Gastroesophageal sphincter (tissue), 4 donors: Measurements from ENCODE around the gene SLC35B2. TPM values are rescaled to one million over a fixed set of nuclear protein-coding genes. Genes with fewer than 3 reads are reported as not detected.

ENCODE experiments used
- ATAC-seq: fragments of 150-250 bp; one replicate; pipeline ENCODE4 v1.9.1; 2016; ENCODE audit warnings: mild to moderate bottlenecking, moderate library complexity
- H3K27ac ChIP-seq, 4 donors: fragments of 200-600 bp; sonication (generic) in 3 of 4; 1 replicate in 3 of 4; 2 replicates in 1 of 4; pipeline ENCODE4 v1.5.1; 2016 to 2019
- H3K27me3 ChIP-seq: fragments of 200-600 bp; sonication (generic); one replicate; pipeline ENCODE4 v1.5.1; 2019
- H3K36me3 ChIP-seq, 2 donors: fragments of 200-600 bp; sonication (generic); one replicate each; pipeline ENCODE4 v1.5.1; 2019; ENCODE audit warnings: control low read depth in 1 of 2
- H3K4me1 ChIP-seq, 3 donors: fragments of 200-600 bp; sonication (generic); 1 replicate in 2 of 3; 2 replicates in 1 of 3; pipeline ENCODE4 v1.5.1; 2016 to 2019; ENCODE audit warnings: control low read depth in 2 of 3
- H3K4me3 ChIP-seq, 2 donors: fragments of 200-600 bp; sonication (generic); one replicate each; pipeline ENCODE4 v1.5.1; 2019; ENCODE audit warnings: mild to moderate bottlenecking in 1 of 2, moderate library complexity in 1 of 2
- H3K9me3 ChIP-seq, 3 donors: fragments of 200-600 bp; sonication (generic); one replicate each; pipeline ENCODE4 v1.5.1; 2017 to 2019; ENCODE audit warnings: control low read depth in 2 of 3
- EP300 ChIP-seq: sonication (generic); formaldehyde crosslinking; IDR thresholded peaks from one replicate; pipeline ENCODE4 v1.6.1; 2017; ENCODE audit warnings: antibody characterized with exemption, mild to moderate bottlenecking
- POLR2A ChIP-seq, 2 donors: fragments of 450-650 bp; IDR thresholded peaks; one replicate each; pipeline ENCODE4 v1.6.1; 2017; ENCODE audit warnings: antibody characterized with exemption in 2 of 2, mild to moderate bottlenecking in 2 of 2, moderate library complexity in 1 of 2
- POLR2AphosphoS5 ChIP-seq: sonication (generic); formaldehyde crosslinking; IDR thresholded peaks from one replicate; pipeline ENCODE4 v1.6.1; 2017; ENCODE audit warnings: antibody characterized with exemption
- WGBS, 2 donors: methylation state at CpG; one replicate each; pipeline ENCODE4 v1.1.5; 2018; ENCODE audit warnings: low coverage in 1 of 2; 5-methylcytosine and 5-hydroxymethylcytosine counted together
- total RNA-seq, 4 donors: library from RNA; depleted of rRNA; stranded (reverse); fragments of >200 nt; gene quantifications; one replicate each; pipeline ENCODE4 v1.1.0, GENCODE V29; 2016
- TF ChIP-seq, protein P1 (sequence below), 4 experiments: fragments of 200-600 bp in 2 of 4; fragments of 450-650 bp in 2 of 4; sonication (generic) in 1 of 4; IDR thresholded peaks; one replicate each; pipeline ENCODE4 v1.5.1; 2017 to 2019; ENCODE audit warnings: antibody characterized with exemption in 4 of 4, mild to moderate bottlenecking in 2 of 4, moderate library complexity in 2 of 4

SLC35B2 gene
- total RNA-seq, 4 donors from 2014 or later, result 21.3 to 34.0 (median 25.6) TPM

DNA sequence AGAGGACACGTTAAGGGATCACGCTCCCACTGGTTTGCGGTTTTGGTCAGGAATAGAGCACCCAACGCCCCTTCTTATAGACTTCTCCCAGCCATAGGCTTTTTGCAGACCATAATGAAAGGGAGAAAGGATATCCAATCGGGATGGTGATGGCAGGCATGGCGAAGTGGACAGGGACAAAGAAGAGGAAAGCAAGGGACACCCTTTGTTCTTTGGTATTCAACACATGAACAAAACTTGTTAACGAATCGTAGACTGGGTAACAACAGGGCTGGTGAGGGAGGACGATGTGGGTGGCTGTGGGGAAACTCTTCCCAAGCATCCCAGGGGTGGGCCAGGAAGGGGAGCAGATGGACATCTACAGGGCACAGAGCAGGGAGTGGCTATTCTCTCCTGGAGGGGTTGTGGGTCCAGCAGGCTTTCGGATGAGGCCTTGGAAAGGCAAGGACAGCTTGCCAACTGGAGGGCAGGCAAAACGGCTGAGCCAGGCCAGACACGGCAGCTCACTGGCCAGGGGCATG is 11.9 kb downstream of the SLC35B2 start:
- Histone ChIP-seq H3K27ac (peak overlapping the region; percentile 87 to 100 (median 98)), H3K27me3 (no peaks in the 10 kb centered on the region), H3K4me1 (peaks cover 0 to 38% (median 18%) of the 10 kb centered on the region in 3 donors), H3K9me3 (no peaks in the 10 kb centered on the region), H3K36me3 (peaks cover 0 to 22% of the 10 kb centered on the region in 2 donors), H3K4me3 (peak overlapping the region; percentile 63 to 79)
- WGBS, 2 donors, result 52 to 71% methylated on average over 4 to 6 of the region's 12 CpGs
- no peak for ATAC-seq
- TF ChIP-seq POLR2AphosphoS5, result no peak
- TF ChIP-seq POLR2A (IDR thresholded peaks at IDR 0.05), result no peak
- no peak for TF ChIP-seq EP300
- TF ChIP-seq, protein P1, sequence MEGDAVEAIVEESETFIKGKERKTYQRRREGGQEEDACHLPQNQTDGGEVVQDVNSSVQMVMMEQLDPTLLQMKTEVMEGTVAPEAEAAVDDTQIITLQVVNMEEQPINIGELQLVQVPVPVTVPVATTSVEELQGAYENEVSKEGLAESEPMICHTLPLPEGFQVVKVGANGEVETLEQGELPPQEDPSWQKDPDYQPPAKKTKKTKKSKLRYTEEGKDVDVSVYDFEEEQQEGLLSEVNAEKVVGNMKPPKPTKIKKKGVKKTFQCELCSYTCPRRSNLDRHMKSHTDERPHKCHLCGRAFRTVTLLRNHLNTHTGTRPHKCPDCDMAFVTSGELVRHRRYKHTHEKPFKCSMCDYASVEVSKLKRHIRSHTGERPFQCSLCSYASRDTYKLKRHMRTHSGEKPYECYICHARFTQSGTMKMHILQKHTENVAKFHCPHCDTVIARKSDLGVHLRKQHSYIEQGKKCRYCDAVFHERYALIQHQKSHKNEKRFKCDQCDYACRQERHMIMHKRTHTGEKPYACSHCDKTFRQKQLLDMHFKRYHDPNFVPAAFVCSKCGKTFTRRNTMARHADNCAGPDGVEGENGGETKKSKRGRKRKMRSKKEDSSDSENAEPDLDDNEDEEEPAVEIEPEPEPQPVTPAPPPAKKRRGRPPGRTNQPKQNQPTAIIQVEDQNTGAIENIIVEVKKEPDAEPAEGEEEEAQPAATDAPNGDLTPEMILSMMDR (IDR thresholded peaks at IDR 0.05), result no peak

DNA sequence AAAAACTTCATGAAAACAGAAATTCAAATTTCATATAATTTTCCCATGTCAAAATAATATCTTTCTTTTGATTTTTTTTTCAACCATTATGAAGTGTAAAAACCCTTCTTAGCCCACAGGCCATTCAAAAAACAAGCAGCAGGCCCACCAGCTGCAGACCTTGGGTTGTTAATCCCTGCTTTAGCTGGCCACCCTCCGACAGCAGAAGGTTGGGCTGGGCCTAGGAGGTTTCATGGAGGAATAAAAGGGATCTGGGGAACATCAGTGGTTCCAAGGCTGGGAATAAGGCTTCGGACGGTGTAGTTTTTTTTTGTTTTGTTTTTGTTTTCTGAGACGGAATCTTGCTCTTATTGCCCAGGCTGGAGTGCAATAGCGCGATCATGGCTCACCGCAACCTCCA is 14.0 kb downstream of the SLC35B2 start:
- Histone ChIP-seq H3K36me3 (peaks cover 0 to under 1% of the 10 kb centered on the region in 2 donors), H3K4me3 (no peak overlapping the region)
- WGBS, 2 donors, result 78 to 81% methylated on average over 6 to 7 of the region's 7 CpGs

DNA sequence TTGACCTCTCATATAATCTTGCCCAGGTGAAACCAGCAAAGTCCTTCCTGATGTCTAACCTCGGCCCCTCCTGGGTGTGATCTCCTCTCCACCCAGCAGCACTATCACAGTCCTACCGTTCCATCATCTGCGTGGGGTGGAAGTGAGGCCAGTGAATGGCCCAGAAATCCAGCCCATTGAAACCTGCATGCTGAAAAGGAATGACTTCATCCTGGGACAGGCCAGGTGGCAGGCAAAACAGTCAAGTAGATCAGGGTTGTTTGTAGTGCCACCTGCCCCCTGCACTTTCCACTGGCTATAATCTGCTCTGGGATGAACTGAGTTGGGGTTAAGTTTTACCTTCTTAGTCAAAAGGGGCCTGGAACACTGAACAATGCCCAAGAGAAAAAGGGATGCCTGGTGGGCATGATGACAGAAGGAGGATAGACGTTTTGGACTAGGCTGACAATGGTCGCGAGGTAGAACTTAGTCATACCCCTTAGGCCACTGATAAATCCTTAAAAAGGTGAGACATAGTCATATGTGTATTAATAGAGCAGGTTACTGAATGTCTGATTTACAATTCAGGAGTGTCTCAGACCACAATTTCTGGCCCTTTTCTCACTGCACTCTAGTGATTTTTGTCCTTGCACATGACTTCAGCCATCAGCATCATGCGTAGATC is 18.5 kb downstream of the SLC35B2 start:
- Histone ChIP-seq H3K36me3 (no peaks in the 10 kb centered on the region), H3K27ac (peak overlapping the region in 3 of 4 donors; percentile 98 to 99 (median 99)), H3K27me3 (no peaks in the 10 kb centered on the region), H3K4me3 (no peak overlapping the region), H3K4me1 (peaks cover 15 to 48% (median 34%) of the 10 kb centered on the region in 3 donors), H3K9me3 (no peaks in the 10 kb centered on the region)
- 63 to 85% methylated on average over 4 to 7 of the region's 7 CpGs for WGBS, 2 donors
- TF ChIP-seq EP300 (no peak), POLR2A (IDR thresholded peaks at IDR 0.05) (no peak), POLR2AphosphoS5 (no peak)
- TF ChIP-seq, protein P1 (IDR thresholded peaks at IDR 0.05), result no peak
- no peak for ATAC-seq

More for the DNA sequence above, 14.0 kb downstream of the SLC35B2 start:
- TF ChIP-seq, protein P1 (IDR thresholded peaks at IDR 0.05), result no peak
- TF ChIP-seq POLR2A (IDR thresholded peaks at IDR 0.05), result no peak
- no peak for TF ChIP-seq POLR2AphosphoS5
- TF ChIP-seq EP300, result no peak
- no peak for ATAC-seq
- Histone ChIP-seq H3K9me3 (no peaks in the 10 kb centered on the region), H3K27ac (no peak overlapping the region), H3K4me1 (peaks cover 0 to 21% (median 6%) of the 10 kb centered on the region in 3 donors), H3K27me3 (no peaks in the 10 kb centered on the region)

DNA sequence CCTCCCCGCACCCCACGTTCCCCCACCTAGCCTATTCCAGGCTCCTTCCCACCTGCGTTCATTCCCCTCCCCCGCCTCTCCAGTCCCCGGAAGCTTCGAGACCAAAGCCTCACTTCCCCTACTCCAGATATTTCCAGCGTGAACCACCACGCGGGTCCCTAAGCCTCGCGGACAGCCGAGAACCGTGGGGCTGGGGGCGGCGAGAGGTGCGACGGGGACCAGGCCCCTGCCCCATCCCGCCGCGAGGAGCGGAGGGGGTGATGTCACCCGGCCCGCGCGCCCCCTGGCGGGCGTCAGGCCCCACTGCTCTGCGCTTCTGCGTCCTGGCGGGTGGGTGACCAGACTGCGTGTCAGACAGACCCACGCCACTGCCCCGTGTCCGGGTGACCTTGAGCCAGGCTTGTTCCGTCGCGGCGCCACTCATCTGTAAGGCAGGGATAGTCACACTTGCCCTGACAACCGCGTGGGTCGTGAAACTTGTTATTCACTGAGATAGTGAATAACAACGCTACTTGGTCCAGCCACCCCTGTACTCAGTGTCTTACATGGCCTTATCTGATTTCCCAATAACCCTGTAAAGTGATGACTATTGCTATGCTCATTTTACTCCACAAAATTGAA is 19.4 kb downstream of the SLC35B2 start:
- peak; percentile 33 for TF ChIP-seq POLR2AphosphoS5
- TF ChIP-seq POLR2A (IDR thresholded peaks at IDR 0.05), result peak; percentile 46 to 50
- no peak for TF ChIP-seq EP300
- TF ChIP-seq, protein P1 (IDR thresholded peaks at IDR 0.05), result peak in 3 of 4 experiments; percentile 97 to 100 (median 99)
- Histone ChIP-seq H3K36me3 (peaks cover 0 to 4% of the 10 kb centered on the region in 2 donors), H3K27me3 (no peaks in the 10 kb centered on the region), H3K9me3 (no peaks in the 10 kb centered on the region), H3K4me1 (peaks cover 15 to 57% (median 43%) of the 10 kb centered on the region in 3 donors), H3K4me3 (peak overlapping the region; percentile 43 to 77), H3K27ac (peak overlapping the region; percentile 87 to 99 (median 98))
- 5 to 25% methylated on average over 2 to 8 of the region's 42 CpGs for WGBS, 2 donors
- peak; percentile 80 for ATAC-seq
